ENCODE data around the gene HS3ST3A1. TPM values are rescaled to one million over a fixed set of nuclear protein-coding genes. Genes with fewer than 3 reads are reported as not detected.
A peak's percentile ranks its signal among the peaks of the same experiment; 100 is the strongest.

The HS3ST3A1 gene
- total RNA-seq, 1 donor from 2014 or later: 10.2 TPM

- peak overlapping the region; percentile 4 for H3K27ac Mint-ChIP-seq
- H3K9me3 Mint-ChIP-seq: peaks cover 26% of the 10 kb centered on the region
- no peaks in the 10 kb centered on the region for H3K27me3 Mint-ChIP-seq (ENCODE audit: low read depth)
- peaks cover 16% of the 10 kb centered on the region for H3K4me1 Mint-ChIP-seq
- DNase-seq (ENCODE audit: low spot score in 2 of 2, unreplicated experiment in 2 of 2): no peak
- H3K4me3 Mint-ChIP-seq: no peak overlapping the region
- no peak for TF ChIP-seq CTCF (IDR thresholded peaks at IDR 0.05; ENCODE audit: unreplicated experiment)
- H3K36me3 Mint-ChIP-seq: peaks cover 13% of the 10 kb centered on the region
Observed at GRCh38 chr17:13478326-13478830, 123.4 kb downstream of the HS3ST3A1 start.

- Mint-ChIP-seq H3K4me1 (peaks cover 16% of the 10 kb centered on the region), H3K27me3 (ENCODE audit: low read depth) (no peaks in the 10 kb centered on the region), H3K4me3 (no peak overlapping the region), H3K27ac (no peak overlapping the region), H3K36me3 (peaks cover 13% of the 10 kb centered on the region), H3K9me3 (peaks cover 26% of the 10 kb centered on the region)
- no peak for DNase-seq (ENCODE audit: low spot score in 2 of 2, unreplicated experiment in 2 of 2)
- no peak for TF ChIP-seq CTCF (IDR thresholded peaks at IDR 0.05; ENCODE audit: unreplicated experiment)
Observed at GRCh38 chr17:13477180-13477611, 124.5 kb downstream of the HS3ST3A1 start.

GRCh38 chr17:13476720-13477119, 125.0 kb downstream of the HS3ST3A1 start:
- Mint-ChIP-seq H3K27ac (no peak overlapping the region), H3K4me1 (peaks cover 16% of the 10 kb centered on the region), H3K27me3 (ENCODE audit: low read depth) (no peaks in the 10 kb centered on the region), H3K4me3 (no peak overlapping the region), H3K9me3 (peaks cover 24% of the 10 kb centered on the region), H3K36me3 (peaks cover 12% of the 10 kb centered on the region)
- no peak for TF ChIP-seq CTCF (IDR thresholded peaks at IDR 0.05; ENCODE audit: unreplicated experiment)
- no peak for DNase-seq (ENCODE audit: low spot score in 2 of 2, unreplicated experiment in 2 of 2)

GRCh38 chr17:13475574-13476223, 126.0 kb downstream of the HS3ST3A1 start:
- Mint-ChIP-seq H3K4me3 (no peak overlapping the region), H3K27ac (no peak overlapping the region), H3K27me3 (ENCODE audit: low read depth) (no peaks in the 10 kb centered on the region), H3K9me3 (peaks cover 18% of the 10 kb centered on the region), H3K36me3 (peaks cover 7% of the 10 kb centered on the region), H3K4me1 (peaks cover 16% of the 10 kb centered on the region)
- DNase-seq (ENCODE audit: low spot score in 2 of 2, unreplicated experiment in 2 of 2): no peak
- no peak for TF ChIP-seq CTCF (IDR thresholded peaks at IDR 0.05; ENCODE audit: unreplicated experiment)

GRCh38 chr17:13474073-13474800, 127.5 kb downstream of the HS3ST3A1 start:
- DNase-seq (ENCODE audit: low spot score in 2 of 2, unreplicated experiment in 2 of 2): no peak
- H3K27ac Mint-ChIP-seq: no peak overlapping the region
- no peak for TF ChIP-seq CTCF (IDR thresholded peaks at IDR 0.05; ENCODE audit: unreplicated experiment)
- H3K9me3 Mint-ChIP-seq: peaks cover 10% of the 10 kb centered on the region
- no peak overlapping the region for H3K4me3 Mint-ChIP-seq
- no peaks in the 10 kb centered on the region for H3K36me3 Mint-ChIP-seq
- H3K4me1 Mint-ChIP-seq: peaks cover 16% of the 10 kb centered on the region
- no peaks in the 10 kb centered on the region for H3K27me3 Mint-ChIP-seq (ENCODE audit: low read depth)

All from mesothelial cell of epicardium (in vitro differentiated cells).